SU-DHL-6 (cell line): ENCODE results near the gene IMMT.

ENCODE experiments used
- H2AFZ ChIP-seq: fragments of 200-600 bp; sonication (generic); 2 replicates; pipeline ENCODE4 v1.6.1; 2014; ENCODE audit warnings: low read depth, mild to moderate bottlenecking, moderate library complexity, mixed read lengths, antibody characterized with exemption, low read length; ENCODE audit not compliant: severe bottlenecking
- H3F3A ChIP-seq: fragments of 200-600 bp; shearing (Covaris generic); 2 replicates; pipeline ENCODE4 v1.6.0; 2016; ENCODE audit warnings: antibody characterized with exemption, mild to moderate bottlenecking; ENCODE audit not compliant: insufficient read depth
- H3K27ac ChIP-seq: fragments of 200-600 bp; sonication (generic); 2 replicates; pipeline ENCODE4 v1.5.1; 2016; ENCODE audit warnings: low read depth, mild to moderate bottlenecking, low read length, moderate library complexity, mixed read lengths
- H3K27me3 ChIP-seq: fragments of 200-600 bp; sonication (generic), shearing (Covaris generic); 2 replicates; pipeline ENCODE4 v1.6.0; 2014; ENCODE audit warnings: mild to moderate bottlenecking, low read length
- H3K36me3 ChIP-seq: fragments of 200-600 bp; sonication (generic); 2 replicates; pipeline ENCODE4 v1.6.1; 2014; ENCODE audit warnings: mild to moderate bottlenecking, low read length, mixed read lengths
- H3K4me2 ChIP-seq: fragments of 300-600, 200-600 bp; shearing (Covaris generic), sonication (generic); 2 replicates; pipeline ENCODE4 v1.6.0; 2014; ENCODE audit warnings: low read length, low read depth, mild to moderate bottlenecking; ENCODE audit not compliant: poor library complexity, severe bottlenecking
- H3K4me3 ChIP-seq: fragments of 200-600 bp; sonication (generic); 2 replicates; pipeline ENCODE4 v1.5.1; 2014; ENCODE audit warnings: antibody characterized with exemption, low read length, mild to moderate bottlenecking, mixed read lengths; ENCODE audit not compliant: insufficient read depth, poor library complexity, severe bottlenecking
- H3K79me2 ChIP-seq: fragments of 200-600 bp; sonication (generic); 2 replicates; pipeline ENCODE4 v1.6.1; 2014; ENCODE audit warnings: mild to moderate bottlenecking, low read length, moderate library complexity; ENCODE audit not compliant: insufficient read depth
- H3K9ac ChIP-seq: fragments of 200-600 bp; sonication (generic); 2 replicates; pipeline ENCODE4 v1.7.0; 2014; ENCODE audit warnings: mild to moderate bottlenecking, low read length
- H3K9me2 ChIP-seq: fragments of 200-600 bp; sonication (generic); replicated peaks from 2 replicates; pipeline ENCODE4 v1.6.1; 2014; ENCODE audit warnings: low read length; ENCODE audit not compliant: insufficient read depth
- H3K9me3 ChIP-seq: fragments of 200-600 bp; sonication (generic); 2 replicates; pipeline ENCODE4 v1.6.1; 2014; ENCODE audit warnings: low read length, mixed read lengths; ENCODE audit not compliant: insufficient read depth
- H4K20me1 ChIP-seq: fragments of 200-600 bp; sonication (generic); 2 replicates; pipeline ENCODE4 v1.6.1; 2014; ENCODE audit warnings: low read depth, mild to moderate bottlenecking, antibody characterized with exemption, low read length, moderate library complexity, mixed read lengths
- EZH2phosphoT487 ChIP-seq: fragments of 200-600 bp; sonication (generic), shearing (Covaris generic); conservative IDR thresholded peaks from 2 replicates; pipeline ENCODE4 v1.6.1; 2018; ENCODE audit warnings: mild to moderate bottlenecking, antibody characterized with exemption, low read length, moderate library complexity, mixed read lengths
- TF ChIP-seq, protein P1 (sequence below): fragments of 200-600 bp; sonication (generic); IDR thresholded peaks from one replicate; pipeline ENCODE4 v1.5.1; 2017; ENCODE audit warnings: antibody characterized with exemption, mild to moderate bottlenecking, low read length, moderate library complexity; ENCODE audit not compliant: insufficient read depth, poor library complexity, severe bottlenecking

Gene IMMT

DNA sequence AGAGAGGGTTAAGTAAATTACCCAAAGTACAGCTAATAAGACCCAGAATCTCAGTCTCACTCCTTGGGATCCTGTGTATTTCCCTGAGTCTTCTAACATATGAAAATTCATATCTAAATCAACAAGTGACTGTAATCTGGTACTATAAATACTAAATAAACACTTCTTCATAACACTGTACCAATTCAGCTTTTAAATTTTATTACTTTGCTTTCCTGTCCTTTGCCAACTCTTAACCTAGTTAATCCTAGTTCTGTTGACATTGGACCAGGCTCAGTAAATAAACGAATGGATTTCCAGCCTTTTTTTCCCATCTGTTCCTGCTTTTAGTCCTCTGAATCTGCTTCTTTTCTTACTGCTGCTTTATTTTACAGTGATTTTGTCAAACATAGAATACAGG is 17.8 kb upstream of the IMMT start:
- H3K36me3 ChIP-seq, result peaks cover 21% of the 10 kb centered on the region
- H3K9me2 ChIP-seq, result no peaks in the 10 kb centered on the region
- H3K9me3 ChIP-seq, result no peaks in the 10 kb centered on the region
- H3K79me2 ChIP-seq, result no peaks in the 10 kb centered on the region
- H4K20me1 ChIP-seq, result no peaks in the 10 kb centered on the region
- no peak for TF ChIP-seq EZH2phosphoT487
- TF ChIP-seq, protein P1, sequence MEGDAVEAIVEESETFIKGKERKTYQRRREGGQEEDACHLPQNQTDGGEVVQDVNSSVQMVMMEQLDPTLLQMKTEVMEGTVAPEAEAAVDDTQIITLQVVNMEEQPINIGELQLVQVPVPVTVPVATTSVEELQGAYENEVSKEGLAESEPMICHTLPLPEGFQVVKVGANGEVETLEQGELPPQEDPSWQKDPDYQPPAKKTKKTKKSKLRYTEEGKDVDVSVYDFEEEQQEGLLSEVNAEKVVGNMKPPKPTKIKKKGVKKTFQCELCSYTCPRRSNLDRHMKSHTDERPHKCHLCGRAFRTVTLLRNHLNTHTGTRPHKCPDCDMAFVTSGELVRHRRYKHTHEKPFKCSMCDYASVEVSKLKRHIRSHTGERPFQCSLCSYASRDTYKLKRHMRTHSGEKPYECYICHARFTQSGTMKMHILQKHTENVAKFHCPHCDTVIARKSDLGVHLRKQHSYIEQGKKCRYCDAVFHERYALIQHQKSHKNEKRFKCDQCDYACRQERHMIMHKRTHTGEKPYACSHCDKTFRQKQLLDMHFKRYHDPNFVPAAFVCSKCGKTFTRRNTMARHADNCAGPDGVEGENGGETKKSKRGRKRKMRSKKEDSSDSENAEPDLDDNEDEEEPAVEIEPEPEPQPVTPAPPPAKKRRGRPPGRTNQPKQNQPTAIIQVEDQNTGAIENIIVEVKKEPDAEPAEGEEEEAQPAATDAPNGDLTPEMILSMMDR, result no peak
- H3F3A ChIP-seq, result no peaks in the 10 kb centered on the region; the same call in 1 of the 2 replicates
- H3K4me2 ChIP-seq, result no peak overlapping the region
- H3K27me3 ChIP-seq, result no peaks in the 10 kb centered on the region
- H3K4me3 ChIP-seq, result no peak overlapping the region
- no peak overlapping the region for H3K27ac ChIP-seq
- H3K9ac ChIP-seq, result no peak overlapping the region
- H2AFZ ChIP-seq, result no peak overlapping the region

DNA sequence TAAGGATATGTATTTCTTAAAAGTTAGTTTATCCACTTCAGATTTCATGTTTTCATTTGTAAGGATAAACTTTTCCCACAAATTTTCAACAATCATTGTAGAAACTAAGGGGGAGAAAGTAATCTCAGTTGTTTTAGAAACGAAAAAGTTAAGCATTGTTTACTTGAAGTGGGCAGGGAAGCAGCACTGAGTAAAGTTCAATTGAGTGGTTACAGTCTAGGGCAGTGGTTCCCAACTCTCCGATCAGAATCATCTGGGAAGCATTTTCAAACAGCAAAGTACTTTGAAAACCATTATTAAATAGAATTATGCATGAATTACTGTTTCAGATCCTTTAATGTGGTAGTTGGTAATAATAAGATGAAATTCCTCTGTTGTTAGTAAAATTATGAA is 16.5 kb upstream of the IMMT start:
- Histone ChIP-seq H3K36me3 (peaks cover 25% of the 10 kb centered on the region), H3K4me3 (no peak overlapping the region)
- no peak for TF ChIP-seq EZH2phosphoT487
- TF ChIP-seq, protein P1, result no peak

DNA sequence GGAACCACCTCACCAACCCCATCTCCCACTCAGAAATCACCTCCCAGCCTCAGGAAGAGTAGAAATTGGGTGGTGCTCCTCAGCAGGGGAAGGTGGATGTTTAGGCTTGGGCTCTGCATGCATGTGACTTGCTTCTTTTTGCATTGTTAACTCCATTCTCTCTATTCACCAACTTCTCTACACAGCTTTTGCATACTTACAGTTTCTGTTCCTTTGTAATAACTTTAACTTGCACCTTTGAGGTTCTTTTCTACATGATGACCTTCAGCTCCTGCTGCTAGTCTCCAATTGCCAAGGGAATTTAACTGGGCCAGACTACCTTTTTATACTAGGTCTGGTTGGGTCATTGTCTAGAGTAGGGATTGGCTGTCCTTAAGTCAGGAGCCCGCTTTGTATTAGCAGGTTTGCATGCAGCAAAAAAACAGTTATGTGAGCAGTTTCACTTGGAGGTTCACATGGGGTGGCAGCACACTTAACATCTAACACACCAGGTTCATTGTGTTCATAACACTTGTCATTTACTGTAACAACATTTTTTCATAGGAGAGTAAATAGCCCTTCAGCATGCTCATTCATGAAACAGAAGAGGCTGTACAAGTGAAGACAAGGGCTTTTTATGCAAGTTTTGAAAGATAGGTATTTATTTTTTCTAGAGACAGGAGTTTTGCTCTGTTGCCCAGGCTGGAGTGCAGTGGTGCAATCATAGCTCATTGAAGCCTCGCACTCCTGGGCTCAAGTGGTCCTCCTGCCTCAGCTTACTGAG is 16.0 kb upstream of the IMMT start:
- Histone ChIP-seq H3K79me2 (no peaks in the 10 kb centered on the region), H3K9ac (no peak overlapping the region), H3K9me3 (no peaks in the 10 kb centered on the region), H3K27me3 (no peaks in the 10 kb centered on the region), H3K4me2 (no peak overlapping the region), H4K20me1 (no peaks in the 10 kb centered on the region), H3K9me2 (no peaks in the 10 kb centered on the region), H3F3A (no peaks in the 10 kb centered on the region; the same call in 1 of the 2 replicates), H2AFZ (no peak overlapping the region), H3K36me3 (peaks cover 25% of the 10 kb centered on the region), H3K27ac (no peak overlapping the region), H3K4me3 (no peak overlapping the region)
- no peak for TF ChIP-seq EZH2phosphoT487
- TF ChIP-seq, protein P1, result no peak

More for the DNA sequence above, 16.5 kb upstream of the IMMT start:
- no peak overlapping the region for H3K4me2 ChIP-seq
- H3K9me2 ChIP-seq, result no peaks in the 10 kb centered on the region
- no peaks in the 10 kb centered on the region for H3K27me3 ChIP-seq
- H4K20me1 ChIP-seq, result no peaks in the 10 kb centered on the region
- no peak overlapping the region for H2AFZ ChIP-seq
- no peak overlapping the region for H3K9ac ChIP-seq
- no peaks in the 10 kb centered on the region for H3K9me3 ChIP-seq
- no peaks in the 10 kb centered on the region for H3K79me2 ChIP-seq
- no peak overlapping the region for H3K27ac ChIP-seq
- no peaks in the 10 kb centered on the region; the same call in 1 of the 2 replicates for H3F3A ChIP-seq
